ENCODE results near the gene PDE4B.
"Not testable (repeated sequence)": the region's sequence is repeated elsewhere in the genome, so short reads cannot be mapped to it uniquely, and the experiment has no call there.

PDE4B gene

DNA sequence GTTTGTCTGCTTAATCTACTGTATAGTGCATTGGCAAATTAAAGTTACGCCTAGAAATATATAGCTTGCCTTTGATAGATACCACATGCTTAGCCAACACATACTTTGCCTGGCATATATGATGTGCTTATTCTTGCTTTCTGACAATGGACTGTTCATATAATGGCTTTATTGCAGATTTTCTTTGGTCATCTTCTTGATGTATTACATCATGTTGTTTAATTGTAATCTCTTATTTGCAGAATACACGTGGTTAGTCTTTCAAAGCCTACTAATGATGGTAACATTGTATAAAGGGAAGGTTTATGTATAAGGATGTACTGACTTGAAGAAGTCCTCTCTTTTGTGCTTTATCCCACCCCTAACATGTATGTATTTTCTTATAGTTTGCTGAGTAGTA, 201.5 kb downstream of the PDE4B start:
- DNase-seq (ENCODE audit: low read depth), result no peak

DNA sequence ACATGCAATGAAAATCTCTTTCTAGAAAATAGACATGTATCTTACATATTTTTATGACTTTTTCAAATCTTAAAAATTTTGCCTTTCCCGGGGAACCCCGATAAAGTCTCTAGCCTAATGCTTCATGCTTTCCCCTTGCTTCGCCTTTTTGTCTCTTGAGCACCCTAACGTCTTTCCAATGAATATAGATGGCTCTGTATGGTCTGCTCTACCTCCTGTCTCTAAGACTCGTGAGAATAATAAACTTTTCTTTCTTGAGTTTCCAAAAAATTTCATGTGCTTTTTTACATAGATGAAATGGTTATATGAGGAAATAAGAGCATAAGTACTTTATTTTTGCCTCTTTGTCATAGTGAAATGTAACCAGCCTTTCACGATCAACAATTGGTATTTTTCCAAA, 202.6 kb downstream of the PDE4B start:
- DNase-seq (ENCODE audit: low read depth), result no peak

DNA sequence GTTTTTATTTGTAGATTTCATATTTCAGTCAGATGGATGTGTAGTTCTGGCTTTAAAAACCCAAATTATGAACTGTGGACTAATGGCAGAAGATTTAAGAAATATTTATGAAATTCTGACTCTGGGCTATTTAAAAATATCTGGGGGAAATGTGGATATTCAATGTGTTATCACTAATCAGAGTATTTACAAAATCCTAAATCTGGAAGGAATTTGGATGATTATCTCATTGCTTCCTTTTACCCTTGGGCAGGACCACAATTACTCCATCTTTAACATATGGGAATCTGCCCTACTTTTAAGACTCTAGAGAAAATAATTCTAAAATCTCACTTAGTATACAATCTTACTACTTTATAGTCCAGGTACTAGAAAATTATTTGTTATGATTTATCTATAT, 203.2 kb downstream of the PDE4B start:
- no peak for DNase-seq (ENCODE audit: low read depth)

DNA sequence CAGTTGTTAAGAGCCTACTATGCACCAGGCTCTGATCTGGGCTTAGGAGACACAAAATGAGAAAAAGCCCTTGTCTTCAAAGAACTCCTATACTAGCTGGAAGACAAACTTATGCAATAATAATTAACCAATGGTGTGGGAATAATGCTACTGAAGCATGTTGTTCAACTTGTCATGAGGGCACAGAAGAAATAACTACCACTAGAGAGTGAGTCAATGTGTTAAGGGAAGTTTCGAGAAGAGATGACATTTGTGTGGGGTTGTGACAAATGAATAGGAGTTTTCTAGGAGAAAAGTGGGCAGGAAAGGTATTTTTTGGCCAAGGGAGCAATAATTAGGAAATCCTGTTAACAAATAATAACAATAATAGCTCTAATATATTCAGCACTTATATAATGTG, 205.0 kb downstream of the PDE4B start:
- DNase-seq (ENCODE audit: low read depth), result no peak

DNA sequence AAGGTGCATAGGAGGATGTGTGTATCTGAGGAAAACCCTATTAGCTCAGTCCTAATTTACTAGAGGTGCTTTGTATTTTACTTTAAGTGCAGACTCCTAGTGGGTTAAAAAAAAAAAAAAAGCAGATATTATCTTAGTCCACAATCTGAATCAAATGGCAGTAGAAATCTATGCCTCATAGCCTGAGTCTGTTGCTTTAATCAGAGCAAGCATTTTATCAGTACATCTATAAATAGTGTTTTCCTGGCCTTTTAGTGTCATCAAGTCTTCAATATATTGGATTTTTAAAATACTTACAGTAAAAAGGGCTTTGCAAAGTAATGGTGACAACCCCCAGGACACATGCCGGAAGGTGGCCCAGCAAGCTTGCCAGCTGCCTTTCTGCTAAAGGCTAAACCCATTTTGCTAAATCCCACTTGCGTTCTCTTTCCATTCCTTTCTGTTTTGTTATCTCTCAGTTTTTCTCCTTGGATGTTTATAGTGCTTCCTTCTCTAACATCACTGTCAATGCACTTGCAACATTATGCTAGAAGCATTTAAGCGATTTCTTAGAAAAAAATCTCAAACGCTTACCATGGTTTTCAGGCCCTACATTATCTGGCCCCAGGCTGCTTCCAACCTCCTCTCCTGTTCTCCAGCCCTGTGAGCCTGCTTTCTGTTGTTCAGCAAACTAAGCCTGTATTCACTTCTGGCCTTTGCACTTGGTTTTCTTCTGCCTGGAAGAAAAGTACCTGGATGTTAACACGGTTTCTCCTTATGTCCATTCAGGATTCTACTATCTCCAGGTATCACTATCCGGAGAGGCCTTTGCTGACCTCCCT, 206.3 kb downstream of the PDE4B start:
- DNase-seq (ENCODE audit: low read depth), result no peak

DNA sequence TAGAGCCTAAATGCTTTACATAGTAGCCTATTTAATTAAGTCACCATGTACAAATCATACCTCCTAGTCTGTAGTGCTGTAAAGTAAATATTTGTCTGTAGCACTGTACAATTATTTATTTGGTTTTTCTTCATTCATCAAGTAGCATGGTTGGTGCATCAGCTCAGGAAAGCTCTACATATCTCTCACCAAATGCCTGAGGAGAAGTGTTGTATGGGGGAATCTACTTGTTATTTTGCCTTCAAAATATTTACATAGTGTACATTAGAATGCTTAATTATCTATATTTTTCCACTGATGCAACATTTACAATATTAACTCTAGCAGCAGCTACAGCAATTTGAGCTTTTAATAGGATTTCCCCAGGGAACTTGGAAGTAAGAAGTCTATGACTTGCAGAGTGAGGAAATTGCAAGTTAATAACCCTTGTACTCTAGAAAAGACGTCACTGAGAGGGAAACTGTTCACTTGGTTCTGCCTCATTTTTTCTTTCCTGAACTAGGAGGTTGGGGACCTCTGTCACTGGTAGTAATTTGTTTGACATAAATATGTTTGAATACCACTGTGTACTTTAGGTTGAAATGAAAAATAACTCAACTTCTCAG, 207.4 kb downstream of the PDE4B start:
- no peak for DNase-seq (ENCODE audit: low read depth)

DNA sequence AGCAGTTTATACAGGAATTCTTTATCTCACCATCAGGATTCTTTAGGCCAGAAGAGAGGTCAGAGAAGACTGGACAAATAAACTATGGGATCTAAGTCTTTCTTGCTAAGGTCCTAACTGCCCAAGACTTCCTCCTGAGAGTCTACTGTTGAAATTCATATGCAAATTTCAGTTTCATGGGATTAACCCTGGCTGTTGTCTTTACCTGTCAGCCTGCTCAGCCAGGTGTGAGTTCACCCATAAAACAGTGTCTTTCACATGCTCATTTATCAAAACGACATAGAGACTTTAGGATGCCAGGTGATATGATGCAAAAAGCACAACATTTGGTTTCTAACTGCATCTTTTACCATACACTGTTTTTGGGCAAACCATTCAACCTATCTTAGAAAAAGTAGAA, 211.0 kb downstream of the PDE4B start:
- no peak for DNase-seq (ENCODE audit: low read depth)

DNA sequence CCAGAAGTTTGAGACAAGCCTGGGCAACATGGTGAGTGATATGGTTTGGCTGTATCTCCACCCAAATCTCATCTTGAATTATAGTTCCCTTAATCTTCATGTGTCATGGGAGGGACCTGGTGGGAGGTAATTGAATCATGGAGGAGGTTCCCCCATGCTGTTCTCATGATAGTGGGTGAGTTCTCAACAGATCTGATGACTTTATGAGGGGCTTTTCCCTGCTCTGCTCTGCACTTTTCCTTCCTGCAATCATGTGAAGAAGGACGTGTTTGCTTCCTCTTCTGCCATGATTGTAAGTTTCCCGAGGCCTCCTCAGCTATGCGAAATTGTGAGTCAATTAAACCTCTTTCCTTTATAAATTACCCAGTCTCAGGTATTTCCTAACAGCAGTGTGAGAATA, 213.8 kb downstream of the PDE4B start:
- DNase-seq (ENCODE audit: low read depth), result not testable (repeated sequence)

DNA sequence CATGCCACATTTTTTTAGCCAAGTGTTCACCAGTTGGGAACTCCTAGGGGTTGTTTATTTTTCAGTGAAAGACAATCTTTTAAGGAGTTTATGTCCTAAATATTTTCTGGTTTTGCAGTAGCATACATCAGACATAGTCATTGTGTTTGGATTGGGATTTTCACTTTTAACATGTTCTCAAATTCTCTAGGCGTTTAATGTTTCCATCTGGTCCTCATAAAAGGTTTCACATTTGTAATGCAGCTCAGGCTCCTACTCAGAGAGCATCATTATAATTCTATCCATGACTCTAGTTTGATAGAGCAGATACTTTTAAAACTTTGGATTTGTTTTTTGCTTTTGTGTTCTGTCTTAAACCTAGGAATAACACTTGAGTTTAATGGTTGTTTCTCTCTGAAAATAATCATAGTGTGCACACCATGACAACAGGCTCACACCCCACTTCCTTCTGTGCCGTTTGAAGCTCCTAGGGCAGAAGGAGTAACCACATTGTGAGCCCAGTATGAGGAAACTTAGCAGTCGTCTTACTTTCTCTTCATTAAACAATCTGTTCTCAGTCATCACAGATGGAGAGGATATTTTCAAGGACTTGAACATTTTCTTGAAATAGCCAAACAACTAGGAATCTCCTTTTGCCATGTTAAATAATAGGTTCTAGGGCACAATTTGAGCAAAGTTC, 219.6 kb downstream of the PDE4B start:
- no peak for DNase-seq (ENCODE audit: low read depth)

DNA sequence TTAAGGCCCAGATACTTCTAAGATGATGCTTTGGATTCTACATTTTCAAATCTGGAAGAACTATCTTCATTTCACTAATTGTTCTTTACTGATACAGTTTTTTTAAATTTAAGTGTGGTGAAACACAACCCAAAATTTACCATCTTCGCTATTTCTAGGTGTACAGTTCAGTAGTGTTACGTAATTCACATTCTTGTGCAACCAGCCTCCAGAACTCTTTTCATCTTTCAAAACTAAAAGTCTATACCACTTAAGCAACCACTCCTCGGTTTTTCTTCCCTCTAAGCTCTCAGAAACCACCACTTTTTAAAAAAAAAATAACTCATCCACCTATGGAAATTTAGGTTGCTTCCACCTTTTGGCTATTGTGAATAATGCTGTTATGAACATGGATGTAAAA, 220.7 kb downstream of the PDE4B start:
- no peak for DNase-seq (ENCODE audit: low read depth)

DNA sequence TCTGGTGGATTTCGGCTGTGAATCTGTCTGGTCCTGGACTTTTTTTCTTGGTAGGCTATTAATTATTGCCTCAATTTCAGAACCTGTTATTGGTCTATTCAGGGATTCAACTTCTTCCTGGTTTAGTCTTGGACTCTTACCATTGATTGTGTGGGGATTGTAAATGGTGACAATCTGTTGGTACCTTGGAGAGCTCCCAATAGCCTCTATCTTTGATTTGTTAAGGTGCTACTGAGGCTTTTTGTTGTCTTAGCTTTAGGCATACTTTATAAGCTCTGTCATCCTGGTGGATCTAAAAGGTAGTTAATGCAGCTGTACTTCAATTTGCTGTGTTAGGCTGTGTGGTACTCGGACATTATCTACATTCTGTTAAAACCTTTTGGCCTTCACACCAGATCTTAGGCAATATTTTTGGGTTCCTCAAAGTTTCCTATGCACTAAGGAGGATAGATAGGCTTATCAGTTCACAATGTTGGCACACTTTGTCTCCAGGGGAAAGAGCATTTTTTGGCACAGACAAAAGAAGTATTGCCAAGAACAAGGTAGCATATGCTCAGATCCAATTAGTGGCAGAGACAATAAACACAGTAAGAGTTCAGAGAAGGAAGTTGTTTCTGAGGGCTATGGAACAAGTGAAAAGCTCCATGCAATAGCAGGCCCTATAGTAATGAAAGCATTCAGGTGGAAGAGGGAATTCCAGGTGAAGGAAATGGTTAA, 230.4 kb downstream of the PDE4B start:
- DNase-seq (ENCODE audit: low read depth), result no peak

DNA sequence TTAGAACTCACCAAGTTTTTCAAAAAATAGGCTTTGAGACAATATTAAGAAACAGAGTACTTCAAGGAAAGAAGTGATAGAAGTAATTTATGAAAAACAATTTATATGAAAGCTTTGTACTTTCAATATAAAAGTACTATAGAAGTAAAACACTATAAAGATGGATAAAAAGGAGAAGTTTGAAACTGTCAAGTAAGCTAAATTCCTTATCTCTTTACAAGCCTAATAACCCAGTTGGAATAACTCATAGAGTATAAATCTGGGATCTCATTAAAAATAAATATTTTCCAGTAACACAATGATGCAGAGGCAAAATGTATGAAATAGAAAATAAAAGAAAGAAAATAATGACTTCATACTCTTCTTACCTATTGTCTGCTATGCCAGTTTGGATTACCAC, 232.5 kb downstream of the PDE4B start:
- DNase-seq (ENCODE audit: low read depth), result no peak

DNA sequence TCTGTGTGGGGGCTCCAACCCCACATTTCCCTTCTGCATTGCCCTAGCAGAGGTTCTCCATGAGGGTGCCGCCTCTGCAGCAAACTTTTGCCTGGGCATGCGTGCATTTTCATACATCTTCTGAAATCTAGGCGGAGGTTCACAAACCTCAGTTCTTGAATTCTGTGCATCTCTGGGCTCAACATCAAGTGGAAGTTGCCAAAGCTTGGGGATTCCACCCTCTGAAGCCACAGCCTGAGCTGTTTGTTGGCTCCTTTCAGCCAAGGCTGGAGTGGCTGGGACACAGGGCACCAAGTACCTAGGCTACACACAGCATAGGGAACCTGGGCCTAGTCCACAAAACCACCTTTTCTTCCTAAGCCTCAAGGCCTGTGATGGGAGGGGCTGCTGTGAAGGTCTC, 235.3 kb downstream of the PDE4B start:
- no peak for DNase-seq (ENCODE audit: low read depth)

DNA sequence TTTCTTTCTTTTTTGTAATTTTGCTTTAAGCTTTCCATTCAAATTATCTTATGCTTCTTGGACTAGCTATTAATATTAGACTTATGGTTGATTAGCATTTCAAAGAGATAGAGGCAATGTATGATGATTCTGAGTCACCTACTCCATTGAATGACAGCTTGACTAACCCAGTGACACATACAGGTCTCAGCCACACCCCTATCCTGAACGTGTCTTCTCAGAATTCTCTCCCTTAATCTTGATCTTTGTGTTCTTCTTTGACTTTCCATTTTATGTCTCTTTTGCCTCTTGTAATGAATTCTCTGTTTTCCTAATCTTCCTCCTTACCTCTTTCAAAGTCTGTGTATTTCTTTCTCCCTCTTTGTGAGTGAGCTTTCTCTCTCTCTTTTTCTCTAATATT, 241.1 kb downstream of the PDE4B start:
- no peak for DNase-seq (ENCODE audit: low read depth)

DNA sequence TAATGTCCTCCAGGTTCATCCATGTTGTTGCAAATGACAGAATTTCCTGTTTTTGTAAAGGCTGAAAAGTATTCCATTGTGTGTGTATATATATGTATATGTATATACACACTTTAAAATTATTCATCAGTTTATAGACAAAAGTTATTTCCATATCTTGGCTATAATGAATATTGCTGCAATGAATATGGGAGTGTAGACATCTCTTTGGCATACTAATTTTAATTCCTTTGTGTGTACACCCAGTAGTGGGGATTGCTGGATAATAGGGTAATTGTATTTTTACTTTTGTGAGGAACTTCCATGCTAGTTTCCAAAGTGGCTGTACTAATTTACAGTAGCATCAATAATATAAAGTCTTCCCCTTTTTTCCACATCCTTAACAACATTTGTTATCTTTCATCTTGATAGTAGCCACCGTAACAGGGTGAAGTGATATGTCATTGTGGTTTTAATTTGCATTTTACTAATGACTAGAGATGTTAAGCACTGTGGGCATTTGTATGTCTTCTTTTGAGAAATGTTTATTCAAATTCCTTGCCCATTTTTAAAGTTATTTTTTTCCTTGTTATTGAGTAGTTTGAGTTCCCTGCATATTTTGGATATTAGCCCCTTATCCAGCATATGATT, 243.0 kb downstream of the PDE4B start:
- DNase-seq (ENCODE audit: low read depth), result no peak

DNA sequence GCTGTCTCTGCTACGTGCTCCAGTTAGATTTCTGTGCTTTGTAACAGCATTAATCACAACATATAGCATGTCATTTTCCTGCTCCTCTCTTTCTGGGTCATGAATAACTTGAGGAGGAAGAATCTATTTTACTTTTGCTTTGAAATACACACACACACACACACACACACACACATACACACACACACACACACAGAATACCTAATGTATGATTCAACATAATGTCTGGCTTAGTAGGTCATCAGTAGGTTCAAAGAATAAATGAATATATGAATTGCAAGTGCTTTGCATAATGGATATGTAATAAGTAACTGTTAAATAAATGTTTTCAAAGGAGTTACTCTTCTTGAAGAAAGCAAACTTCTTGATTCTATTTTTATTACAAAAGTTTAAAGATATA, 249.0 kb downstream of the PDE4B start:
- DNase-seq (ENCODE audit: low read depth), result no peak

DNA sequence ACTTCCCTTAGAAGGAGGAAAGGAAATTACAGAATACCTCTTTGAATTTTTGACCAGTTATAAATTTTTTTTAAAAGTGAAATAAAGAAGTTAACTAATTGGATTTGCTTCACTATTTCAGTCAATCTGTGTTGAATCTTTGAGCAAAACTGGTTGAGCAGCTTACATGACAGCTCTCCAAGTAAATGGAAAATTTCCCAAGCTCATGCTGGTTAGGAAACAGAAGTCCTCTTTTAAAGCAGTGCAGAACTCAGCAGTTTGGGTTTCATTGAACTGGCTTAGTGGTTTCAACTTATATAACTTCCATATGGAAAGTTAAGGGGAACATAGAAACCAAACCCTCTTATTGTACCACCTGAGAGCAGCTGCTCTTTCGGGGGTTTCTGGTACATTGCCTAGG, 250.5 kb downstream of the PDE4B start:
- no peak for DNase-seq (ENCODE audit: low read depth)

DNA sequence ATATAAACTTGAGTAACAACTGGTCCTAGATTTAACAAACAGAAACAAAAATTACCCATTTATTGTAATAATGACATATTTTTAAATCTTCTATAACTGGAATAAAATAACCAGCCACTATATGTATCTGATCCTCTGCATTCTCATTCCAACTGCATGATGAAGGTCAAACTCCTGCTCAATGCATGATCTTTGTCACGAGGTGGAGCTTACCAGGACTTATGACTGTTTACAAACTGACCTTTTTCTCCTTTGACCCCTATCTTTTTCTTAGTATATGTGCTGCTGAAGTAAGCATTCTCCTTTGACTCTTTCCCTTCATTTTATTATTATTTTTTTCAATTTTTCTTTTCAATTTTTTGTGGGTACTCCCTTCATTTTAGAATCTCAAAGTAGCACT, 252.2 kb downstream of the PDE4B start:
- DNase-seq (ENCODE audit: low read depth), result no peak

DNA sequence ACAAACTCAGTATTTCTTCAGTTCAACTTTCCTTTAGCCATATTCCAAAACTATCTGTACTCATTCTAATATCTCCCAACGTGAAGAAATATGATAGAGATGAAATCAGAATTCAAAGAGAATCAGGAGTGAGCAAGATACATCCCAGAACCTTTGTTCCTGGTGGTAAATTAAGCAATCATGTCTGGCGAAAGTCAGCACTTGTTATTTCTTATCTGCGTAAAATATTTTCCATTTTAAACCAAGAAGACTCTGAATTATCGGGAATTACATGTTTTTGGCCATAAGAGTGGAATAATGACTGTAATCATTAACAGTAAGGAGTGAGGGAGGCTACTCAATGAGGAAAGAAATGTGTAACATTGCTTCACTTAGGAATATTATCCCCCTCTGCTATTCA, 253.7 kb downstream of the PDE4B start:
- DNase-seq (ENCODE audit: low read depth), result no peak

DNA sequence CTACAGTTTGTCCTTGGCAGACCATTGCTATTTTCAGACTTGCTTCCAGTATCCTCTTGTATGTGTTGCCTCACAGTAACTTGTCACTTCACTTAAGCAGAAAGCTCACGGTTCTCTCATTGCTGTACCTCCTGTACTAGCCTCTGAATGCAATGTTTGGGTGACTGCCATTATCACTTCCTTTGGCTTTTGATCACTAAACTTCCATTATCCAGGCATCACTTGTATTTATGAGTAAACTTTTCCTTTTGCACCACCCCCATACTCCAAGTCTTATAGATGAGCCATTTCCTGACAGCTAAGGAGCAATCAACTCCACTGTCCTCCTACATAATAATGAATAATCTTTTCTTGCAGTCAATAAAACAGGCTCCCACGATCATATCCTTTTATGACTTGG, 255.3 kb downstream of the PDE4B start:
- no peak for DNase-seq (ENCODE audit: low read depth)

DNA sequence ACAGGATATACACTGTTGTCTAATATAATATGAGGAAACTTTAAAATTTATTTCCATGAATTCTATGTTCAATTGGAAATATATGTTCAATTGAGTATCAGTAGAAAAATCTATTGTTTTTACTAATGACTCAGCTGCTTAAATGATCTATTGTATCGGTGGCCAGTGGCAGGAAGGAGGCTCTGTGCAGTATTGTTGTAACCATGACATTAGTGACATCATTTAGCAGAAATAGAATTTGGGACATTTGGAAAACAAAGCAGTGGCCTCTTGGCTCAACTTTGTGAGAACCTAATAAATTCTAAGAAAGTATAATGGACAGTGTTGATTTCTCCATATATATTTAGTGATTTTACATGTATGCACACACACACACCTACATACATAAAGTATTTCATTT, 257.4 kb downstream of the PDE4B start:
- no peak for DNase-seq (ENCODE audit: low read depth)

DNA sequence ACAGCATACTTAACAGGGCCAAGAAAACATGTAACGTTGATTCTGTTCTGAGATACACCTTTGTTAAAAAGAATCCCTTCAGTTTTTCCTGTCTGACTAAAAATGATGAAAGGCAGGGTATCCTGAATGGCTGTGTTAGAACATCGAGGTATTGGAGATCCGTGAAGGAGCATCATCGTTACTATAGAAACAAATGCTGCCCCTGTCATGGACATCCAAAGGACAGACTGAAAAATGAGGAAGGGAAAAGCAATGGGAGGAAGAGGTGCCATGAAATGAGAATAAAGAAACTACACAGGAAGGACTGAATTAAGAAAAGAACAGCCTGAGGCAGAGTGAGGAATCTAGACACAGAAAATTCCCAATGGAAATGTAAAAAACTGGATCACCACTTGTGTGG, 257.9 kb downstream of the PDE4B start:
- DNase-seq (ENCODE audit: low read depth), result no peak
